HG03460 (cell line): ENCODE measurements around the gene PTX4.

Source experiments
- ATAC-seq: cut with Tn5 transposase; IDR thresholded peaks from one replicate; pipeline ENCODE4 v1.9.1; 2021; ENCODE audit not compliant: unreplicated experiment

Gene PTX4

DNA sequence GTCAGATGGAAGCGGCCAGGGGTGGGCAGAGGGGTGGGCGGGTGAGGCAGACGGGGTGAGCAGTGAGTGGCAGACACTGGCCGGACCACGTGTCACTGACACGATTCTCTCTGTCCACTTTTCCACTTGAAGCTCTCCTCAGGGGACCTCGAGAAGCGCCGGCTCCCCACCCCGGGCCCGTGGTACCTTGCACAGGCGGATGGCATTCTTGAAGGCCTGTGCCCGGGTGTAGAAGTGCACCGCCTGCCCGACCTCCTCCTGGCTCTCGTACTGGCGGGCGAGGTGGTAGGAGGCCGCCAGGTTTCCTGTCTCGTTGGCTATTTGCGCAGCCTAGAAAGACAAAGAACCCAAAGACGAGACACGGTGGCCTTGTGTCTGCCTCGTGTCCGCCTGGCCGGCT is 35.6 kb upstream of the PTX4 start:
- no peak for ATAC-seq

DNA sequence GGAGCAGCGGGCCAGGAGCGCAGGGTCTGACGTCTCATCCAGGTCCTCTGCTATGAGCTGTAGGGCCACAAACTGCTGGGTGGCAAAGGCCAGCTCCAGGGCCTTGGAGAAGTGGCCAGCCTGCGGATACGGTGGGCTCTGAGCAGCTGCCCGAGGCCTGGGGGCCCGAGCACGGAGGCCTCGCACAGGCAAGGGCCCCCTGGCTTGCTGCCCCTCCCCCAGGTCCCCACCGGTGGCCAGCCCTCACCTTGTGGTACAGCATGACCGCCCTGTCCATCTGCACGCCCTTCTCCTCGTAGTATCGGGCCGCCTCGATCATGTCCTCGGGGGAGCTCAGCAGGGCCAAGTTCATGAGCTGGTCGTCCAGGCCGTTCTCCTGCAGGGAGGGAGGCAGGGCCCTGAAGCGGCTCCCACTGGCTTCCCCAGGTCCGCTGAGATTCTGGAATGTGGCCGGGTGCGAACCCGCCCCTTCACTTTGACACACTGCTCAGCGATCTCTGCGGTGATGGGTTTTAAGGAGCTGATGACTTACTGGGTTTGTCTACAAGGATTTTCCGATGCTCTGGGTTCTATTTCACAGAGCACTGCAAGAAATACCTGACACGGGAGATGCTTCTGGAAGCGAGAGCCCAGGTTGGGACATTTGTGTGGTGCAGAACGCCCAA is 35.0 kb upstream of the PTX4 start:
- ATAC-seq, result no peak

DNA sequence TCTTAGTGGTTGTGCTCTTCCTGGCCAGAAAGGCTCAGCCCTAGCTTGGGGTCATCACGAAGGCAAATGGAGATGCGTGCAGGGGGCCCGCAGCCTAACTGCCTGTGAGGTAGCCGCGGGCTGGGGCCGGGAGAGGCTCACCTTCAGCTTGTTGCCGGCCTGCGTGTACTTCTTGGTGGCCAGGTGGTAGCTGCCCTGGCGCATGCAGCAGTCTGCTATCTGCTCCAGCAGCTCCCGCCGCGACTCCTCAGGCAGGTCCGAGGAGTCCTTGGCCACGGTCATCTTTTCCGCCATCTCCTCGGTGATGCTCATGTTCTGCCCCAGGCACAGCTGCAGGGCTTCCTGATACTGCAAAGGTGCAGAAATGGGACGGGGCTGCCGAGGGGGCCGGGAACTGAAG is 31.7 kb upstream of the PTX4 start:
- no peak for ATAC-seq

DNA sequence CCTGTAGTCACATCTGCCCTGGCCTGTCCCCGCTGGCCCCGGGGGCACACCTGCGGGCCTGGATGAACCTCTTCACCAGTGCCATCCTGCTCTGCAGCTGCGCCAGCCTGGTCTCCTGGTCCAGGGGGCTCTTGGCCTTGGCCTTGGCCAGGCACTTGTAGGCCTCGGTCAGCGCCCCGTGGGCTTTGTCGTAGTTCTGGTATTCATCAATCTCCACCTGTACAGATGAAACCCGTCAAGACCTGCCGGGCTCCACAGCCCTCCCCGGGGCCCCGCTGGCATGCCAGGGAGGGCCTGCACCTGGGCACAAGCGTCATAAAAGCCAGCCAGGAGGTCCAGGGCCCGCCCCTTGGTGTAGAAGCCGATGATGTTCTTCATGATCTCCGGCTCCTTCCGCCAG is 31.1 kb upstream of the PTX4 start:
- no peak for ATAC-seq

DNA sequence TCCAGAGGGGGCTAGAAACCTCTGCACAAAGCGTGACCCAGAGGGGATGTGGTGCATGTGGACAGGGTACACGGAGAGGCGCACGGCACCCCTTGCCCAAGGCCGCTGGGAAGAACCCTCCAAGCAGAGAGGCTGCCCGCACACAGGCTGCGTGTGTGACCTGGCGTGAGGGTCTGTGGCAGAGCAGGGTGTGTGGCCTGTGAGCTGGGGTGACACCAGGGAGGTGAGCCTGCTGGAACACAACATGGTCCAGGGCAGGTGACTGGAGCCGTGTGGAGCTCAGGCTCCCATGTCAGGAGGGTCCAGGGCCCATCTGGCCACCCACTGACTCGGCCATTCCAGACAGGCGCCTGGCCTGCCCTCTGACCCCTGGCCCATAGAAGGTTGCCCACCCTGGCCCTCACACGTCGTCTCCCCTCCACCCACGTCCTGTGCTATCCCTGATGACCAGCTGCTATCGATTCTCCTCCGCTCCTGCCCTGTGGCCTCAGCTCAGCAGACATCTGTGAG is 29.9 kb upstream of the PTX4 start:
- ATAC-seq, result no peak

DNA sequence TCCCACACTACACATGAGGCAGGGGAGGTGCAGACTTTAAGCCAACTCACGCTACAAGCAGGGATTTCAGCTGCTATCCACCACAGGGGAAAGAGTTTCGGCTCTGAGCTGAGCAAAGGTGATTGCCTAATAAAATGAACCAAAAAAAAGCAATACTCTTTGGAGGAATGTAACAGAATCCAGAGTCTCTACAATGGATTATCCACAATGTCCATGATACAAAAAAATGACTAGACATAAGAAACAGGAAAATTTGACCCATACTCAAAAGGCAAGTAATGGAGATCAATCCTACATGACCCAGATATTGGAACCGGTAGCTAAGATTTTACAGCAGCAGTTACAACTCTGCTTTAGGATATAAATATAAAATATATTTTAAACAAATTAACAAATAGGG is 25.8 kb upstream of the PTX4 start:
- ATAC-seq, result no peak

DNA sequence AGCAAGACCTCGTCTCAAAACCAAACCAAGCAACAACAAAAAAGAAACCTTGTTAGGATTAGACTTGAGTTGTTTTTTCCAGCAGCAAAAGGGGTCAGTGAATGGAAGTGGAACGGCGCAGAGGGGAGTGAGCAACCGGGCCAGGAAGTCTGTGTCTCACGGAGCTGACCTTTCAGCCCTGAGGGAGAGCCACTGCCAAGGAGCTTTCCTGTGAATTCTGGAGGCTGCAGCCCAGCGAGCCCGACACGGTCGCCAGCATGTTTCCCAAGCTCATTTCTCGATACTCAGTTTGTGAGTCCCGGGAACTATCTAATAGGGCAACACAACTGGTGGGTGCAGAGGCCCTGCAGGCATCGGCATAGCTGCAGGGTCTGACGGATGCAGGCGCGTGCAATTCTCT is 24.0 kb upstream of the PTX4 start:
- no peak for ATAC-seq

DNA sequence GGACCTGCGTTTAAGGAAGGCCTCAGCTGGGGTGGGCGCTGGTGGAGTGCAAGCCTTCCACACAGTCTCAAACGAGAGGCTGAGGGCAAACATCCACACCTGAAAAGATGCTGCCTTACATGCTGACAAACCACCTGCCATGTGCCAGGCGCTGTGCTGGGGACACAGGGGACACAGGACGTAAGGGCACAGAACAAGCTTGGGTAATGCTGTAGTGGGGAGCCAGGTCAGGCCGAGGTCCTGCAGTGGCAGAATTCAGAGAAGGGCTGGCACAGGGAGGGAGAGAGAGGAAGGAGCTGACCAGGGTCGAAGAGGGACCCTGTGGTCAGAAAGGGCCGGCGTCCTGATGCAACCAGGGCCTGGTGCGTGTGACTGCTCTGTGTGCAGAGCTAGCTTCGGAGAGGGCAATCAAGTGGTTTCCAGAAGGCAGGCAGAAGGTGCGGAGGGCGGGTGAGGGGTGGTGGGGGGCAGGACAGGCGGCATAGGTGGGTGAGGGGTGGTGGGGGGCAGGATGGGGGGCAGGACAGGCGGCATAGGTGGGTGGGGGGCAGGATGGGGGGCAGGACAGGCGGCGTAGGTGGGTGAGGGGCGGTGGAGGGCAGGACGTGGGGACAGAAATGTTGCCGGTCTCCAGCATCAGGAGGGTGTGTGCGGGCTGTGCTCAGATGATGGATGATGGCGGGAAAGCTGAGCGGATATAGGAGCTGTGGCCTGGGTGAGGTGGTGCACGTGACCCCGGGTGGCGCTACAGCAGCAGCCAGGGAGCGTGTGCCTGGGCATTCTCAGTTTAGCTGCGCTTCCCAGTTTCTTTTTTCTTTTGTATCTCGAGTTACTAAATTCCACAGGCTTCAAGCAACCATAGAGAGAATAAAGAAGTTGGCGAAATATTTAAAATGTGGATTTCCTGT is 23.2 kb upstream of the PTX4 start:
- ATAC-seq, result no peak

DNA sequence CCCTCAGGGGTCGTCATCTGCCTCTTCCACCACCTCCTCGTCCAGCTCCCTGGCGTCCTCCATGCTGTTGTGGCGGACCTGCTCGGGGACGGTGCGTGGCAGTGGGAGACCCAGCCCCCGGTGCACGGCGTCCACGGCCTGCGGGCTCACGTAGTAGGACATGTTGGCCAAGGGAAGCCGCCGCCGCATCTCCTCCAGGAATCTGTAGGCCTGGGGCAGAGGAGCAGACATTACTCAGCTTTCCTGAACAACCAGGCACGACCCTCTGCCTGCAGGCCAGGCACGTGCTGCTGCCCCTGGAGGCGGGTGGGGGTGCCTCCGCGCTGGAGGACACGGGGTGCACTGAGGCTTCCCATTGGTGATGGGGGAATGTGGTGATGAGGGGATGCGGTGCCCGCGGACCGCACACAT is 22.2 kb upstream of the PTX4 start:
- ATAC-seq, result no peak

DNA sequence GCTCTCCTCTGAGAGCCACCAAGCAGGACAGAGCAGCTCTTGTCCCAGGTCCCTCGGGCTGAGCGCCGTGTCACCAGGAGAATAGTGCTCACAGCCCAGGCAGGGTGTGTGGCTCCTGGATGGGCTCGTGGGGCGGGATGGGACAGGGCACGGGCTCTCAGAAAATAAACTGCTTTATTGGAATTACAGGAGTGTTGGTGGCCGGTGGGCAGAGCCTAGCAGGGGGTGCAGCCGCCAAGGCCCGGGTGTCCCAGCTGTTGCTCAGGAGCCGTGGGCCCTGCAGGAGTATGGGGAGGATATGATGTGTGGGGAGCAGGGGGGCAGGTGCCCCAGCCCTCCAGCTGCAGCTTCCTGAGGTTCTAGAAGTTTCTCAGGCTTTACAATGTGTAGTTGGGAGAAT is 21.5 kb upstream of the PTX4 start:
- ATAC-seq, result no peak

DNA sequence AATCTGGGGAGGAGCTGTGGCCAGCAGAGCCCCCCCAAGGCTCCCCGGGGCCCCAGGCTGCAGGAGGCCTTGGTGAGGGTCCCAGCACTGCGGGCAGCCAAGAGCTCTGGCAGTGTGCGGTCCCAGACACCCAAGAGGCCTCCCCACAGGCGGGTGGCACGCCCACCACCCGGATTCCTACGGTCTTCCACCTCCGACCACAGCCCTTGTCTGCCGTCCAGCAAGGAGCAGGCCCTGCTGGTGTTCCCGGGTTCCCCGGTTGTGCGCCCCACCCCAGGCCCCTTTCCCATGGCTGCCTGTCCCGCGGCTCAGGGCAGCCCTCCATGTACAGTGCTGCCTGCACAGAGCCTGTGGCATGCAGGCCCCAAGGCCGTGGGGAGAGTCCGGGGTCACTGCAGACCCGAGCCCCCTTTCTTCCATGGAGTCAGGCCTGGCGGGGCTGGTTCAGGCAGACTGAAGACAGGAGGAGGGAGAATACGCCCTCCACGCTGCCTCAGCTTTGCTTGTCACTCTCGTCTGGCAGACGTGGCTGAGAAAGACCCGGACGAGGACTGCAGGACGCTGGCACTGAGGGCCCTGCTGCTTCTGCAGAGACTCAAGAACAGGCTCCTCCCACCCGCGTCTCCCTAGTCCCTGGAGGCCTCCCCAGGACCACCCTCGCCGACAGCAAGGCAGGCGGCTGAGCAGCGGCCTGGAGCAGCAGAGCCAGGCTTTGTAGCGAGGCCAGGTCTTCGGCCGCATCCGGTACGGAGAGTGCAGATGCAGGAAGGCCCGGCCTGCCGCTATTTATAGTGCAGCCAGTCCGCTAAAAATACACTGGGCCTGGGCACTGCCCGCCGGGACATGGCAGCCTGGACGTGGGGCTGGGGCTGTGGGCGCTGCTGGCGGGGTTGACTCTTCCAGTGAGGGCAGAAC is 20.8 kb upstream of the PTX4 start:
- ATAC-seq, result no peak

DNA sequence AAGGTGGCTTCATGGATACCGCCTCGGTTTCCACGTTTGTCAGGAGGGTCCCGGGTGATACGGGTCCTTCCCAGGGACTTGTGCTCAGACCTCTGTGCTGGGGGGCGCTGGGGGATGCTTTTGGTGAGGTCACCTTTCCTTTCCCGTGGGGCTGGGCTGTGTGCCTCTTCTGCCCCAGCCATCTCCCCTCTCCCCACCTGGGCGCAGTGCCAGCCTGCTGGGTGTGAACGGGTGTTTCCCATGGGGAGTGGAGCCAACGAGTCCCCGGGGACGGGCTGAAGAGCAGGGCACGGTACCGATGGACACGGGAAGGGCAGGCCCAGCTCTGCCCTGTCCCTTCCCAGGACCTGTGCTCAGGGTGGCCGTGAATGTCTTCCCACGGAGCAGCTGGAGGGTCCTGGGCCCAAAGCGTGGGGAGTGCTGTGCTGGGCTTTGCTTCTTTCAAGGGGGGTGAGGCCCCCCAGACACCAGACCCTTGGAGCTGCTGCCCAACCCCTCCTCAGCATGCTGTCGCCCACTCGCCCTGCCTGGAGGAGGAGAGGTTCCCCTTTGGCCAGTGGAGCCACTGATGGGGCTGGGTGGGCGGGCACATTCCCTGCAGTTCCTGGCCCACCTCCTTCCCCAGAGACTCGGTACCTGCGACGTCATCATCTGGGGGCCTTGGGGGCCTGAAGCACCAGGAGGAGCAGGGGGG is 19.9 kb upstream of the PTX4 start:
- no peak for ATAC-seq

DNA sequence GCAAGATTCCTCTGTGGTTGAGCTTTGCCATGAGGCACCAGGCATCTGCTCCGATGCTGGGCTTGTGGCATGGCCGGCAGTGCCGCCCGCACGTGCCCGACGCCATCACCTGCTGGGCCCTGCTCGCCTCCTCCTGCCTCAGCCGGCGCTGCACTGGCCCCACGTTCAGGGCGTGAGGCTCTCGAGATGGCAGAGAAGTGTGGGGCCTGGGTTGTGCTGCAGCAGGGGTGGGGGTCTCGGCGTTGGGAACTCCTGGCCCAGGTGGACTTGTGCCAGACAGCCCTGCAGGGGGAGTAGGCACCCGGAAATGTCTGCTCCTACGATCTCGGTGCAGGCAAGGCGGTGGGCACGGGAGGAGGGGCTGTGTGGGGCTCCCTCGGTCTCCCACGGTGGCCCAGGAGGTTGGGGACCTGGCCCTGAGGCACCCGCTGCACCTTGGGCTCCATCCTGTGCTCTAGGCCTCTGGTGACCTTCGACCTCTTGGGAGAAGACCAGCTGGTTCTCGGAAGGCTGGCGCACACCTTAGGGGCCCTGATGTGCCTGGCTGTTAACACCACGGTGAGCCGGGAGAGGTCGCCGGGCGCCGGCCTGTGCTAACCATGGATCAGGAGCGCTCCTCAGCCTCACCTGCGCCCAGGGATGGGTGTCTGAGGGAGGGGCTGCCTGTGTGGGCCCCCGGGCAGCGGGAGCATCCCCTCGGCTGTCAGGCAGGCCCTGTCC is 17.9 kb upstream of the PTX4 start:
- ATAC-seq, result no peak

DNA sequence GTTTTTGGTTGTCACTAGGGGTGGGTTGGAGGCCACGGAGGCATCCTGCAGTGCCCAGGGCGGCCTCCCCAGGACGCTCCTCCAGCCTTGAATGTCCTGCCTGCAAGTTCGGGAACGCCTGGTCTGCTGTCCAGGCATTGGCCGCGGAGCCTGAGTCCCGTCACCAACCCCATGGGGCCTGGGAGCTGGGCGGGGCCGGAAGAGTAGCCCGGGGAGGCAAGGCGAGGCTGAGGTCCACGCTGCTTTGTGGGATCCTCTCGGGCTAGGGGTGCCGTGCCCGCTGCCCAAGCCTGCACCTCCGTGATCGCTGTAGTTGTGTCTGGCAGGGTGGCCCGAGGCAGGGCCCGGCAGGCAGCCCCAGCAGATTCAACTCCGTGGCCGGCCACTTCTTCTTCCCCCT is 17.2 kb upstream of the PTX4 start:
- ATAC-seq, result no peak

DNA sequence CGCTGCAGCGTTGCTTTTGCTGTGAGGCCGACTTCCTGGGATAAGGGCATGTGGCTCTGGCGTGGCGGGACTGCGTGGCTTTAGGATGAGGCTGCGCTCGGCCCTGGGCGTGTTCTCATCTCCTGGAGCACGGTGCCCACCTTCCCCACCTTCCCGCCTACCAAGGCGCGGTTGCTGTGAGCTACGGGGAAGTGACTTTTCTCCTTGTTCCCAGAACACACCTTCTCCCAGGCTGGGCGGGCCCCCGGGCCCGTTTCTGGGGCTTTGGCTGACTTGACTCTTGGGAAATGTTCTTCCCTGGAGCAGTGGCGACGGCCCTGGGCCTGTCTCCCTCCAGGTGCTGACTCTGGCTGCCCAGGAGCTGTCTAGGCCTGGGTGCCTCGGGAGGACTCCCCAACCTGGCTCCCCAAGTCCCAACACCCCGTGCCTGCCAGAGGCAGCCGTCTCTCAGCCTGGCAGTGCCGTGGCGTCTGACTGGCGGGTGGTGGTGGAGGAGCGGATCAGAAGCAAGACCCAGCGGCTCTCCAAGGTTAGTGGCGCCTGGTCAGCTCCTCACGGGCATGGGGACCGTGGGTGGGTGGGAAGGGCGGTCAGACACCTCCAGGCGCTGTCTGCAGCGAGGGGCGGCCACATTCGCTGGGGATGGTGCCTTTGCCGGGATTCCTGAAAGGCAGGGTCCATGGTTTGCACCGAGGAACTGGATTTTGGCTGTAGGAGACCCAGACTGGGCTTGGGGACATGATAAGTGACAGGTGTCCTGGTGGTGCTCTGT is 16.5 kb upstream of the PTX4 start:
- no peak for ATAC-seq

DNA sequence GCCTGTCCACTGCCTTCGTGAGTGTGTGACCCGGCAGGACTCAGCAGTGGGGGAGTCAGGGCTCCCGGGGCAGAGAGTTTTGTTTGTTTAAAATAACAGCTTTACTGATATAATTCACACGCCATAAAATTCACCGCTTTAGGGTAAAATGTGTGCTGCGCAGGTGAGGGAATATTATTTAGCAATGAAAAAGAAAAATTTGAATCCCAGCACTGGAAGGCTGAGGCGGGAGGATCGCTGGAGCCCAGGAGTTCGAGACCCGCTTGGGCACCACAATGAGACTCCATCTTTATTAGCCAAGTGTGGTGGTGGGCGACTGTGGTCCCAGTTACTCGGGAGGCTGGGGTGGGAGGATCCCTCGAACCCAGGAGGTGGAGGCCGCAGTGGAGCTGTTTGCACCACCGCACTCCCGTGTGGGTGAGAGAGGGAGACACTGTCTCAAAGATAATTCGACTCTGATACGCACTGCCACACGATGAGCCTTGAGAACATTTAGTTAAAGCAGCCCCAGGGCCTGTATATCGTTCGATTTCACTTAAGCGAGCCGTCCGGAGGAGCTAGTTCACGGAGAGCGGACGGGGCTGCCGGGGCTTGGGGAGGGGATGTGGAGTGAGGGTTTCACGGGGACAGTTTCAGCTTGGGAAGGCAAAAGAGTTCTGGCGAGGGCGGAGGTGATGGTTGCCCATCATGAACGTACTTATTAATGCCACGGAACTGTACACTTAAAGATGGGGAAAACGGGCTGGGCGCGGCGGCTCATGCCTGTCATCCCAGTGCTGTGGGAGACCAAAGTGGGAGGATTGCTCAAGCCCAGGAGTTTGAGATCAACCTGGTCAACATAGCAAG is 14.6 kb upstream of the PTX4 start:
- no peak for ATAC-seq

DNA sequence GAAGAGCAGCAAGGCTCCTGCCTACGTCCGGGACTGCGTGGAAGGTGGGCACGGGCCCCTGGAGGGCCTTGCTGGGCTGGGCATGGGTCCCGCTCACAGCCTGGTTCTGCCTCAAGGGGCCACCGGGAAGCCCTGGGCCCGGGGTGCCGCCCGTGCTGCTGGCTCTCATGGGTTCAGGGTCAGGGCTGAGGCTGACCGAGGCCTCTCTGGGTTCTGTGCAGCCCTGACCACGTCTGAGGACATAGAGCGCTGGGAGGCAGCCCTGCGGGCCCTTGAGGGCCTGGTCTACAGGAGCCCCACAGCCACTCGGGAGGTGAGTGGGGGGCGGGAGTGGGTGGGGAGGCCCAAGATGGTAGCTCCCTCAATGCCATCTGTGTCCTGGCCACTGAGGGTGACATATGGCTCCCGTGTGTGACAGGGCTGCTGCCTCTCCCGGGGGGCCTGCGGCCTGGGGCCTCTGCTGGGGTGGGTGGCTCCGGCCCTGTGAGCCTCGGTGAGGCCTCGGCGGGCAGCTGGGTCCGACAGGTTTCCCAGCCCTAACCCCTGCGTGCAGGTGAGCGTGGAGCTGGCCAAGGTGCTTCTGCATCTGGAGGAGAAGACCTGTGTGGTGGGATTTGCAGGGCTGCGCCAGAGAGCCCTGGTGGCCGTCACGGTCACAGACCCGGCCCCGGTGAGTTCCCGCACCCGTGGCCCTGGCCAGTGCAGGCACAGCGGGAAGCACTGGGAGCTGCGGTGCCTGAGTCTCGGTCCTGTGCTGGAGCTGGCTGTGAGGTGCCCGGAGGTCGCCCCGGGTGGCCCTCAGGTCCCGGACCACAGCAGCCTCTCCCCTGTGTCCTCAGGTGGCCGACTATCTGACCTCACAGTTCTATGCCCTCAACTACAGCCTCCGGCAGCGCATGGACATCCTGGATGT is 13.6 kb upstream of the PTX4 start:
- no peak for ATAC-seq
